Measurements from ENCODE around the gene BAZ1A. TPM values are rescaled to one million over a fixed set of nuclear protein-coding genes. Genes with fewer than 3 reads are reported as not detected.
"Not testable (repeated sequence)": the region's sequence is repeated elsewhere in the genome, so short reads cannot be mapped to it uniquely, and the experiment has no call there.

BAZ1A gene
- total RNA-seq, 6 donors from 2014 or later, result 27.6 to 44.3 (median 36.6) TPM

GRCh38 chr14:34750670-34751069 lies 124.5 kb downstream of the BAZ1A start:
- Histone ChIP-seq H3K27ac (no peak overlapping the region), H3K9me3 (no peaks in the 10 kb centered on the region), H3K36me3 (peaks cover 0 to 32% (median 7%) of the 10 kb centered on the region in 4 donors), H3K4me1 (no peaks in the 10 kb centered on the region), H3K4me3 (no peak overlapping the region), H3K27me3 (no peaks in the 10 kb centered on the region)
- no peak for ATAC-seq (ENCODE audit: low FRiP score in 2 of 2)
- TF ChIP-seq POLR2A (IDR thresholded peaks at IDR 0.05), result no peak
- TF ChIP-seq EP300 (IDR thresholded peaks at IDR 0.05), result no peak
- no peak for TF ChIP-seq CTCF (IDR thresholded peaks at IDR 0.05)
- TF ChIP-seq POLR2AphosphoS5 (IDR thresholded peaks at IDR 0.05), result no peak
- no peak for DNase-seq

GRCh38 chr14:34750233-34750632 lies 124.9 kb downstream of the BAZ1A start:
- H3K27ac ChIP-seq, result no peak overlapping the region
- TF ChIP-seq POLR2A (IDR thresholded peaks at IDR 0.05) (no peak), POLR2AphosphoS5 (IDR thresholded peaks at IDR 0.05) (no peak), EP300 (IDR thresholded peaks at IDR 0.05) (no peak)
- DNase-seq, result no peak
- WGBS, 2 donors, result 98 to 99% methylated on average over 2 of the region's 2 CpGs
- H3K36me3 ChIP-seq, result peaks cover 0 to 27% (median 7%) of the 10 kb centered on the region in 4 donors
- ATAC-seq (ENCODE audit: low FRiP score in 2 of 2), result peak in 1 of 2 donors; percentile 39
- no peaks in the 10 kb centered on the region for H3K4me1 ChIP-seq
- no peaks in the 10 kb centered on the region for H3K27me3 ChIP-seq
- no peaks in the 10 kb centered on the region for H3K9me3 ChIP-seq
- H3K4me3 ChIP-seq, result no peak overlapping the region

GRCh38 chr14:34749408-34749807 lies 125.8 kb downstream of the BAZ1A start:
- Histone ChIP-seq H3K27ac (no peak overlapping the region), H3K36me3 (peaks cover 0 to 19% (median 5%) of the 10 kb centered on the region in 4 donors), H3K4me3 (no peak overlapping the region), H3K4me1 (no peaks in the 10 kb centered on the region), H3K9me3 (no peaks in the 10 kb centered on the region), H3K27me3 (no peaks in the 10 kb centered on the region)
- no peak for TF ChIP-seq CTCF (IDR thresholded peaks at IDR 0.05)
- no peak for TF ChIP-seq EP300 (IDR thresholded peaks at IDR 0.05)
- no peak for TF ChIP-seq POLR2A (IDR thresholded peaks at IDR 0.05)
- no peak for TF ChIP-seq POLR2AphosphoS5 (IDR thresholded peaks at IDR 0.05)
- DNase-seq (no peak), ATAC-seq (ENCODE audit: low FRiP score in 2 of 2) (no peak)
- 91 to 92% methylated on average over 6 of the region's 6 CpGs for WGBS, 2 donors

- Histone ChIP-seq H3K4me3 (no peak overlapping the region), H3K4me1 (peaks cover 0 to 6% (median 0%) of the 10 kb centered on the region in 4 donors), H3K36me3 (no peaks in the 10 kb centered on the region), H3K27ac (no peak overlapping the region), H3K9me3 (no peaks in the 10 kb centered on the region), H3K27me3 (no peaks in the 10 kb centered on the region)
- TF ChIP-seq POLR2AphosphoS5 (IDR thresholded peaks at IDR 0.05) (no peak), EP300 (IDR thresholded peaks at IDR 0.05) (no peak), CTCF (IDR thresholded peaks at IDR 0.05) (no peak), POLR2A (IDR thresholded peaks at IDR 0.05) (no peak)
- DNase-seq (peak in 1 of 2 donors; percentile 30), ATAC-seq (ENCODE audit: low FRiP score in 2 of 2) (no peak)
- 47 to 67% methylated on average over 8 of the region's 8 CpGs for WGBS, 2 donors
Observed at GRCh38 chr14:34742270-34743115, 132.7 kb downstream of the BAZ1A start.

- Histone ChIP-seq H3K4me3 (no peak overlapping the region), H3K4me1 (peaks cover 0 to 6% (median 0%) of the 10 kb centered on the region in 4 donors), H3K27me3 (no peaks in the 10 kb centered on the region), H3K27ac (no peak overlapping the region), H3K9me3 (no peaks in the 10 kb centered on the region), H3K36me3 (no peaks in the 10 kb centered on the region)
- DNase-seq (no peak), ATAC-seq (ENCODE audit: low FRiP score in 2 of 2) (no peak)
- no peak for TF ChIP-seq POLR2A (IDR thresholded peaks at IDR 0.05)
- no peak for TF ChIP-seq CTCF (IDR thresholded peaks at IDR 0.05)
- TF ChIP-seq EP300 (IDR thresholded peaks at IDR 0.05), result no peak
- no peak for TF ChIP-seq POLR2AphosphoS5 (IDR thresholded peaks at IDR 0.05)
- 52 to 78% methylated on average over 1 of the region's 1 CpG for WGBS, 2 donors
Observed at GRCh38 chr14:34741840-34742239, 133.3 kb downstream of the BAZ1A start.

GRCh38 chr14:34740139-34740538 lies 135.0 kb downstream of the BAZ1A start:
- not testable (repeated sequence) for H3K4me3 ChIP-seq; ATAC-seq (ENCODE audit: low FRiP score in 2 of 2); DNase-seq; H3K27ac ChIP-seq; H3K9me3 ChIP-seq; H3K36me3 ChIP-seq; H3K4me1 ChIP-seq; H3K27me3 ChIP-seq
- WGBS, 2 donors, result 88% methylated on average over 6 of the region's 6 CpGs

GRCh38 chr14:34737079-34737478 lies 138.1 kb downstream of the BAZ1A start:
- H3K36me3 ChIP-seq; H3K9me3 ChIP-seq; H3K4me3 ChIP-seq; H3K27me3 ChIP-seq; H3K4me1 ChIP-seq; DNase-seq; ATAC-seq (ENCODE audit: low FRiP score in 2 of 2); H3K27ac ChIP-seq: not testable (repeated sequence)
- 60 to 90% methylated on average over 3 to 4 of the region's 4 CpGs for WGBS, 2 donors

All from upper lobe of left lung (tissue), 6 donors.